GM13977 (cell line): ENCODE measurements around the gene TRIB2.

ENCODE experiments used
- DNase-seq: peaks from one replicate; pipeline ENCODE4 v3.0.0; 2012; ENCODE audit warnings: low spot score
- CTCF ChIP-seq: IDR thresholded peaks from 2 replicates; pipeline ENCODE4 v1.5.1; 2012; ENCODE audit warnings: mild to moderate bottlenecking, control low read depth; ENCODE audit not compliant: insufficient read depth; ENCODE audit errors: extremely low read depth, missing control alignments
- in situ Hi-C: fragments of 300-500 bp; cut with MboI; formaldehyde crosslinking; loops from one replicate; pipeline ENCODE4 v1.12.0; 2022; ENCODE audit warnings: low sequenced_read_pairs, low pct_unique_long_range_greater_than_20kb, mixed read lengths, inconsistent platforms; ENCODE audit not compliant: unreplicated experiment

Gene TRIB2

GRCh38 chr2:12776521-12776961 lies 59.8 kb downstream of the TRIB2 start:
- in situ Hi-C loops = no loop called here
- no peak for TF ChIP-seq CTCF
- DNase-seq = no peak

- TF ChIP-seq CTCF = no peak
- in situ Hi-C loops = no loop called here
- DNase-seq = no peak
Measured at GRCh38 chr2:12778369-12778768, 61.6 kb downstream of the TRIB2 start.

GRCh38 chr2:12778811-12779579 lies 62.3 kb downstream of the TRIB2 start:
- DNase-seq = no peak
- in situ Hi-C loops = no loop called here
- TF ChIP-seq CTCF = no peak

- TF ChIP-seq CTCF = no peak
- in situ Hi-C loops = no loop called here
Measured at GRCh38 chr2:12781329-12781728, 64.6 kb downstream of the TRIB2 start.

GRCh38 chr2:12787891-12788801 lies 71.4 kb downstream of the TRIB2 start:
- DNase-seq = no peak
- TF ChIP-seq CTCF = no peak

More at GRCh38 chr2:12781329-12781728, 64.6 kb downstream of the TRIB2 start:
- no peak for DNase-seq

GRCh38 chr2:12791906-12792305 lies 75.2 kb downstream of the TRIB2 start:
- TF ChIP-seq CTCF = no peak
- in situ Hi-C loops = no loop called here
- DNase-seq = no peak

More at GRCh38 chr2:12787891-12788801, 71.4 kb downstream of the TRIB2 start:
- in situ Hi-C loops = no loop called here
